PC-3 (cell line): ENCODE results near the gene DSCAM. TPM values are rescaled to one million over a fixed set of nuclear protein-coding genes. Genes with fewer than 3 reads are reported as not detected.

Source experiments
- ATAC-seq: fragments of 200-7000 bp; cut with Tn5 transposase; 2 replicates; pipeline ENCODE4 v1.9.1; 2020; ENCODE audit warnings: mild to moderate bottlenecking, moderate library complexity
- BruUV-seq: library from RNA; stranded (reverse); fragments of 400-500 nt; replicated peaks from 2 replicates; lab custom pipeline; 2021; lab: Mats Ljungman, UMichigan
- CTCF ChIA-PET: fragments of 300-600 bp; sonication (Branson Sonifier 250); formaldehyde crosslinking; loops from one replicate; lab custom pipeline; 2022; ENCODE audit warnings: antibody characterized with exemption; lab: Charles Lee
- POLR2A ChIA-PET: fragments of 300-600 bp; sonication (Branson Sonifier 250); formaldehyde crosslinking; loops from one replicate; lab custom pipeline; 2022; ENCODE audit warnings: antibody characterized with exemption; ENCODE audit not compliant: unreplicated experiment; lab: Charles Lee
- DNase-seq: peaks from one replicate; pipeline ENCODE4 v3.0.0-alpha.2; 2015
- H2AFZ ChIP-seq: fragments of 300-600 bp; sonication (generic); 2 replicates; pipeline ENCODE4 v1.6.0; 2016; ENCODE audit warnings: antibody characterized with exemption, low read length
- H3F3A ChIP-seq: fragments of 300-600 bp; sonication (generic); one replicate; pipeline ENCODE4 v1.6.0; 2017; ENCODE audit warnings: antibody characterized with exemption, low read length, control low read depth, mild to moderate bottlenecking; ENCODE audit not compliant: unreplicated experiment
- H3K27ac ChIP-seq: fragments of 300-600 bp; sonication (generic); 2 replicates; pipeline ENCODE4 v1.5.1; 2016; ENCODE audit warnings: mild to moderate bottlenecking, low read length
- H3K27me3 ChIP-seq: fragments of 300-600 bp; sonication (generic); 2 replicates; pipeline ENCODE4 v1.6.1; 2016; ENCODE audit warnings: low read length, mixed read lengths
- H3K36me3 ChIP-seq: fragments of 300-600 bp; sonication (generic); 2 replicates; pipeline ENCODE4 v1.6.1; 2016; ENCODE audit warnings: low read depth, mixed run types, low read length, mixed read lengths
- H3K4me1 ChIP-seq: fragments of 300-600 bp; sonication (generic); 2 replicates; pipeline ENCODE4 v1.5.1; 2016; ENCODE audit warnings: low read length; ENCODE audit not compliant: insufficient read depth
- H3K4me2 ChIP-seq: fragments of 300-600 bp; sonication (generic); 2 replicates; pipeline ENCODE4 v1.6.0; 2016; ENCODE audit warnings: low read length
- H3K4me3 ChIP-seq: fragments of 300-600 bp; sonication (generic); 2 replicates; pipeline ENCODE4 v1.5.1; 2016; ENCODE audit warnings: mild to moderate bottlenecking, low read length, mixed read lengths
- H3K79me2 ChIP-seq: fragments of 300-600 bp; sonication (generic); 2 replicates; pipeline ENCODE4 v1.6.1; 2017; ENCODE audit warnings: low read length, mixed read lengths
- H3K9ac ChIP-seq: fragments of 300-600 bp; sonication (generic); 2 replicates; pipeline ENCODE4 v1.6.0; 2016; ENCODE audit warnings: mild to moderate bottlenecking, low read length
- H3K9me2 ChIP-seq: fragments of 300-600 bp; sonication (generic); replicated peaks from 2 replicates; pipeline ENCODE4 v1.6.1; 2016; ENCODE audit warnings: mixed run types, low read length, mixed read lengths
- H3K9me3 ChIP-seq: fragments of 300-600 bp; sonication (generic); 2 replicates; pipeline ENCODE4 v1.6.1; 2016; ENCODE audit warnings: low read length, mixed read lengths
- H4K20me1 ChIP-seq: fragments of 300-600 bp; sonication (generic); 2 replicates; pipeline ENCODE4 v1.6.1; 2016; ENCODE audit warnings: low read length, mixed read lengths
- CTCF ChIP-seq: fragments of 300-600 bp; sonication (generic); conservative IDR thresholded peaks from 2 replicates; pipeline ENCODE4 v1.5.1; 2017; ENCODE audit warnings: antibody characterized with exemption, low read depth, mild to moderate bottlenecking, low read length
- EZH2 ChIP-seq: fragments of 300-600 bp; sonication (generic); IDR thresholded peaks from one replicate; pipeline ENCODE4 v1.6.1; 2017; ENCODE audit warnings: antibody characterized with exemption, mild to moderate bottlenecking, low read length; ENCODE audit not compliant: unreplicated experiment
- EZH2phosphoT487 ChIP-seq: fragments of 300-600 bp; sonication (generic); IDR thresholded peaks from 2 replicates; pipeline ENCODE4 v1.6.1; 2018; ENCODE audit warnings: mild to moderate bottlenecking, antibody characterized with exemption, low read length, borderline replicate concordance
- intact Hi-C: fragments of 100-400 bp; cut with micrococcal nuclease; formaldehyde crosslinking; loops from 2 replicates; pipeline ENCODE4 v1.9.0; 2023
- total RNA-seq: library from RNA; depleted of rRNA; stranded (reverse); fragments of >200 nt; gene quantifications from 2 replicates; pipeline ENCODE4 v1.2.3, GENCODE V29; 2014

DSCAM gene
- total RNA-seq, 1 experiment from 2014 or later, result not detected

GRCh38 chr21:40662889-40663288 is 184.1 kb downstream of the DSCAM start:
- Histone ChIP-seq H3K79me2 (no peaks in the 10 kb centered on the region), H3F3A (no peaks in the 10 kb centered on the region), H3K36me3 (no peaks in the 10 kb centered on the region), H3K9me2 (no peaks in the 10 kb centered on the region), H3K4me1 (no peaks in the 10 kb centered on the region), H3K27me3 (no peaks in the 10 kb centered on the region), H4K20me1 (no peaks in the 10 kb centered on the region), H3K4me2 (no peak overlapping the region), H2AFZ (no peak overlapping the region), H3K4me3 (no peak overlapping the region), H3K27ac (no peak overlapping the region), H3K9ac (no peak overlapping the region), H3K9me3 (peaks cover 41% of the 10 kb centered on the region)
- TF ChIP-seq EZH2phosphoT487 (no peak), EZH2 (no peak), CTCF (no peak)
- ATAC-seq, result no peak
- ChIA-PET CTCF (no interaction called here), POLR2A (no interaction called here)
- DNase-seq, result no peak
- BruUV-seq, result no TSS peak
- intact Hi-C loops, result no loop called here

GRCh38 chr21:40660461-40660860 is 186.5 kb downstream of the DSCAM start:
- no peak overlapping the region for H3K4me3 ChIP-seq
- no peak overlapping the region for H2AFZ ChIP-seq
- peaks cover 38% of the 10 kb centered on the region for H3K9me3 ChIP-seq
- no peaks in the 10 kb centered on the region for H3K4me1 ChIP-seq
- H3K36me3 ChIP-seq, result no peaks in the 10 kb centered on the region
- H3K79me2 ChIP-seq, result no peaks in the 10 kb centered on the region
- no peaks in the 10 kb centered on the region for H3K27me3 ChIP-seq
- POLR2A ChIA-PET, result no interaction called here
- no peak for TF ChIP-seq CTCF
- TF ChIP-seq EZH2, result no peak
- no peak for TF ChIP-seq EZH2phosphoT487
- DNase-seq (no peak), ATAC-seq (no peak)
- BruUV-seq, result no TSS peak
- intact Hi-C loops, result no loop called here
- no peak overlapping the region for H3K9ac ChIP-seq
- CTCF ChIA-PET, result no interaction called here
- H4K20me1 ChIP-seq, result no peaks in the 10 kb centered on the region
- H3F3A ChIP-seq, result no peaks in the 10 kb centered on the region
- H3K4me2 ChIP-seq, result no peak overlapping the region
- no peaks in the 10 kb centered on the region for H3K9me2 ChIP-seq
- no peak overlapping the region for H3K27ac ChIP-seq

GRCh38 chr21:40658311-40658710 is 188.6 kb downstream of the DSCAM start:
- H3K27me3 ChIP-seq, result no peaks in the 10 kb centered on the region
- intact Hi-C loops, result no loop called here
- no TSS peak for BruUV-seq
- no peak for DNase-seq
- H3K4me1 ChIP-seq, result no peaks in the 10 kb centered on the region
- H3K4me2 ChIP-seq, result no peak overlapping the region
- H4K20me1 ChIP-seq, result no peaks in the 10 kb centered on the region
- ATAC-seq, result no peak
- no peaks in the 10 kb centered on the region for H3F3A ChIP-seq
- no peak overlapping the region for H3K9ac ChIP-seq
- H3K4me3 ChIP-seq, result no peak overlapping the region
- H3K36me3 ChIP-seq, result no peaks in the 10 kb centered on the region
- no peak overlapping the region for H2AFZ ChIP-seq
- TF ChIP-seq EZH2phosphoT487 (no peak), CTCF (no peak), EZH2 (no peak)
- H3K9me3 ChIP-seq, result peaks cover 46% of the 10 kb centered on the region
- H3K9me2 ChIP-seq, result no peaks in the 10 kb centered on the region
- H3K79me2 ChIP-seq, result no peaks in the 10 kb centered on the region
- ChIA-PET POLR2A (no interaction called here), CTCF (no interaction called here)
- no peak overlapping the region for H3K27ac ChIP-seq
